ENCODE results near the gene ANTXR1. TPM values are rescaled to one million over a fixed set of nuclear protein-coding genes. Genes with fewer than 3 reads are reported as not detected.
"Not testable (repeated sequence)": the region's sequence is repeated elsewhere in the genome, so short reads cannot be mapped to it uniquely, and the experiment has no call there.

Gene ANTXR1
- total RNA-seq, 2 experiments from 2014 or later, result 0.05 to 0.23 TPM

DNA sequence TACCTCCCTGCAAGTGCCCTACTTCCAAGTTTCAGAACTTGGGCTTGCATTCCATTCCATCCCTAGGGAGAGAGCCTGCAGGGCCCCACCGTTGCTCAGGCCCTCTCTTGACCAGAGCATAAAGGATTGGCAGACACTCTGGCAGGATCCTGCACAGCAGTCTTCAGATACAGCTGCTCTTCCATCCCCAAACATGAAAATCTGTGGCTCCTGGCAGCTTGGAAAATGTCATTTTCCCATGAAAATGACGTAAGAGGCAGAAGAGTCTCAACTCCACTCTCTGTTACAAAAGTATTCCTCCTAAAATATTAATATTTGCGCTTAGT is 211.5 kb downstream of the ANTXR1 start:
- Mint-ChIP-seq H3K36me3 (ENCODE audit: low read depth) (no peaks in the 10 kb centered on the region), H3K27ac (no peak overlapping the region), H3K4me1 (no peaks in the 10 kb centered on the region), H3K4me3 (no peak overlapping the region), H3K9me3 (no peaks in the 10 kb centered on the region), H3K27me3 (peaks cover 20% of the 10 kb centered on the region)
- POLR2A ChIA-PET, result no interaction called here
- CTCF ChIA-PET, result no interaction called here
- DNase-seq, result no peak

DNA sequence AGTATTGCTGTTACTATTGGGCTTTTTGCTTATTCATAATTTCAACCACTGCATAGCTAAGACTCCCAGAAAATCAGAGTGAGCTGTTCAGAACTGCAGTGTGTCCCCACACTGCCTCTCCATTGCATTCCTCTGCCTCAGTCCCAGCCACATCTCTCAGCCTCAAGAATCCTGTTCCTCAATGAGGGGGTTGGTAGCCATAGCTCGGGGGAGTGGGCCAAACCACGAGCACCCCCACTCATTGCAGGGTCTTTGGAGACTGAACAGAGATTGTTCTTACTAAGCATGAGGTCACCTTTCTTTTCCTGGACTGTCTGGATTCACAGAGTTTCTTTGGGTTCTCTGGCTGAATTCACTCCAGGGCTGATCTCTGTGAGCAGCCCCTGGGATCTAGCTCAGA is 213.0 kb downstream of the ANTXR1 start:
- no peak overlapping the region for H3K27ac Mint-ChIP-seq

DNA sequence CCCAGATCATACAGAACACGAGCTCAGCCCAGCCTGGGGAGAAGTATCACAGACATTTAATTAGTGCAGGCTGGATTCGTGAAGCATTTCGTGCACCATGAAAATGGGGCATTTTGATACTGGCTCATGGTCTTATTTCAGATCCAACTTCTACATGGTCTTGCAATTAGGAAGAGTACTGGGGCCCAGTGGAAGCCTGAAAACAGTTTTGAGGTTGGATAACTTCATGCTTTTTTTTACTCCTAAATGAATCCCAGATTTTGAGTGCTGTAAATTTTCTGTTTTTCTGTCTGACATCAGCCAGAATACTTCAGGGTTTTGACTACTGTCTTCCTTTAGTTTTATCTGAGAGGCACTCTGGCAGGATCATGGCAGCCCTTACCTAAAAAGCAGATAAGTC is 213.9 kb downstream of the ANTXR1 start:
- H3K36me3 Mint-ChIP-seq (ENCODE audit: low read depth), result no peaks in the 10 kb centered on the region
- H3K4me3 Mint-ChIP-seq, result no peak overlapping the region
- H3K4me1 Mint-ChIP-seq, result no peaks in the 10 kb centered on the region
- no peak overlapping the region for H3K27ac Mint-ChIP-seq
- CTCF ChIA-PET, result interaction anchor here (0.7 kb wide), 1 partner anchor 948 kb away, joined by 3 read pairs; no protein-coding TSS in a partner anchor
- peaks cover 13% of the 10 kb centered on the region for H3K27me3 Mint-ChIP-seq
- no peak for DNase-seq
- H3K9me3 Mint-ChIP-seq, result no peaks in the 10 kb centered on the region
- POLR2A ChIA-PET, result no interaction called here

More for the DNA sequence above, 213.0 kb downstream of the ANTXR1 start:
- peaks cover 14% of the 10 kb centered on the region for H3K27me3 Mint-ChIP-seq
- POLR2A ChIA-PET, result no interaction called here
- H3K36me3 Mint-ChIP-seq (ENCODE audit: low read depth), result no peaks in the 10 kb centered on the region
- CTCF ChIA-PET, result no interaction called here
- no peak for DNase-seq
- H3K4me3 Mint-ChIP-seq, result no peak overlapping the region
- no peaks in the 10 kb centered on the region for H3K4me1 Mint-ChIP-seq
- H3K9me3 Mint-ChIP-seq, result no peaks in the 10 kb centered on the region

DNA sequence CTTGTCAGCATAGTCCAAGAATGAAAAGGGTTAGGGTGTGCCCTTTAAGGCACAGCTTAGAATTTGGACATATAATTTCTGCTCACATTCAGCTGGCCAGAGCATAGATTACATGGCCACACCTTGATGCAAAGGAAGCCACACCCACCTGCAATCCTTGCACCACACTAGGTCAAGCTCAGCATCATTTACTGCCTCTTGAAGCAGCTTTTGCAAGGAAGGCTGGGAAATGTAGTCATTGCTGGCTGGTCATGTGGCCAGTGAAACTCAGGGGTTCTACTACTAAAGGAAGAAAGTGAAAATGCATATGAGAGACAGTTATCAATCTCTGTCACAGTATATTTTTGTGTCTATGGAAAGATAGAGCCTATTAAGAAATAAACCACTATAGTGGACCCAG is 214.7 kb downstream of the ANTXR1 start:
- no peak overlapping the region for H3K4me3 Mint-ChIP-seq
- H3K4me1 Mint-ChIP-seq, result no peaks in the 10 kb centered on the region
- POLR2A ChIA-PET, result no interaction called here
- no peaks in the 10 kb centered on the region for H3K9me3 Mint-ChIP-seq
- no peak overlapping the region for H3K27ac Mint-ChIP-seq
- DNase-seq, result no peak
- H3K27me3 Mint-ChIP-seq, result peaks cover 11% of the 10 kb centered on the region
- CTCF ChIA-PET, result interaction anchor here (0.7 to 1.2 kb wide), 2 partner anchors 11 to 949 kb away, joined by 3 read pairs; no protein-coding TSS in a partner anchor
- H3K36me3 Mint-ChIP-seq (ENCODE audit: low read depth), result no peaks in the 10 kb centered on the region

GRCh38 chr2:69230946-69231345 is 218.0 kb downstream of the ANTXR1 start:
- not testable (repeated sequence) for H3K36me3 Mint-ChIP-seq (ENCODE audit: low read depth); H3K4me3 Mint-ChIP-seq; DNase-seq

GRCh38 chr2:69231612-69232277 is 218.8 kb downstream of the ANTXR1 start:
- peaks cover 12% of the 10 kb centered on the region for H3K27me3 Mint-ChIP-seq
- no peaks in the 10 kb centered on the region for H3K9me3 Mint-ChIP-seq
- POLR2A ChIA-PET, result no interaction called here
- no peaks in the 10 kb centered on the region for H3K36me3 Mint-ChIP-seq (ENCODE audit: low read depth)
- DNase-seq, result no peak
- CTCF ChIA-PET, result no interaction called here
- no peak overlapping the region for H3K27ac Mint-ChIP-seq
- no peaks in the 10 kb centered on the region for H3K4me1 Mint-ChIP-seq
- no peak overlapping the region for H3K4me3 Mint-ChIP-seq

More at GRCh38 chr2:69230946-69231345, 218.0 kb downstream of the ANTXR1 start:
- H3K9me3 Mint-ChIP-seq, H3K27ac Mint-ChIP-seq, H3K4me1 Mint-ChIP-seq, POLR2A ChIA-PET, CTCF ChIA-PET: not testable (repeated sequence)
- H3K27me3 Mint-ChIP-seq, result peaks cover 11% of the 10 kb centered on the region

- CTCF ChIA-PET; H3K4me1 Mint-ChIP-seq; H3K4me3 Mint-ChIP-seq; H3K36me3 Mint-ChIP-seq (ENCODE audit: low read depth); H3K27ac Mint-ChIP-seq; H3K9me3 Mint-ChIP-seq; DNase-seq; POLR2A ChIA-PET: not testable (repeated sequence)
- H3K27me3 Mint-ChIP-seq, result peaks cover 17% of the 10 kb centered on the region
These were observed 222.9 kb downstream of the ANTXR1 start for GRCh38 chr2:69235835-69236234.

GRCh38 chr2:69237070-69237670 is 224.2 kb downstream of the ANTXR1 start:
- no peaks in the 10 kb centered on the region for H3K4me1 Mint-ChIP-seq
- H3K27me3 Mint-ChIP-seq, result peaks cover 17% of the 10 kb centered on the region
- no peak overlapping the region for H3K27ac Mint-ChIP-seq
- CTCF ChIA-PET, result interaction anchor here (1.2 kb wide), 1 partner anchor 294 kb away, joined by 3 read pairs; no protein-coding TSS in a partner anchor
- H3K36me3 Mint-ChIP-seq (ENCODE audit: low read depth), result no peaks in the 10 kb centered on the region
- POLR2A ChIA-PET, result no interaction called here
- H3K9me3 Mint-ChIP-seq, result no peaks in the 10 kb centered on the region
- no peak for DNase-seq
- H3K4me3 Mint-ChIP-seq, result no peak overlapping the region

GRCh38 chr2:69238449-69239031 is 225.6 kb downstream of the ANTXR1 start:
- no peak overlapping the region for H3K27ac Mint-ChIP-seq
- no peak overlapping the region for H3K4me3 Mint-ChIP-seq
- no peak for DNase-seq
- no peaks in the 10 kb centered on the region for H3K9me3 Mint-ChIP-seq
- no peaks in the 10 kb centered on the region for H3K36me3 Mint-ChIP-seq (ENCODE audit: low read depth)
- no peaks in the 10 kb centered on the region for H3K4me1 Mint-ChIP-seq
- CTCF ChIA-PET, result interaction anchor here (1.2 to 1.3 kb wide), 2 partner anchors 11 to 295 kb away, joined by 3 read pairs; no protein-coding TSS in a partner anchor
- H3K27me3 Mint-ChIP-seq, result peaks cover 12% of the 10 kb centered on the region
- POLR2A ChIA-PET, result no interaction called here

- CTCF ChIA-PET, result no interaction called here
- no peaks in the 10 kb centered on the region for H3K9me3 Mint-ChIP-seq
- POLR2A ChIA-PET, result no interaction called here
- H3K36me3 Mint-ChIP-seq (ENCODE audit: low read depth), result no peaks in the 10 kb centered on the region
- no peaks in the 10 kb centered on the region for H3K4me1 Mint-ChIP-seq
- peaks cover 7% of the 10 kb centered on the region for H3K27me3 Mint-ChIP-seq
- no peak for DNase-seq
- H3K4me3 Mint-ChIP-seq, result no peak overlapping the region
- no peak overlapping the region for H3K27ac Mint-ChIP-seq
These were observed 228.1 kb downstream of the ANTXR1 start for GRCh38 chr2:69241093-69241492.

- H3K4me1 Mint-ChIP-seq, result no peaks in the 10 kb centered on the region
- peaks cover 8% of the 10 kb centered on the region for H3K27me3 Mint-ChIP-seq
- DNase-seq, result no peak
- no peaks in the 10 kb centered on the region for H3K36me3 Mint-ChIP-seq (ENCODE audit: low read depth)
- no peak overlapping the region for H3K4me3 Mint-ChIP-seq
- no peak overlapping the region for H3K27ac Mint-ChIP-seq
- no peaks in the 10 kb centered on the region for H3K9me3 Mint-ChIP-seq
- CTCF ChIA-PET, result no interaction called here
- POLR2A ChIA-PET, result no interaction called here
These were observed 228.9 kb downstream of the ANTXR1 start for GRCh38 chr2:69241664-69242514.

DNA sequence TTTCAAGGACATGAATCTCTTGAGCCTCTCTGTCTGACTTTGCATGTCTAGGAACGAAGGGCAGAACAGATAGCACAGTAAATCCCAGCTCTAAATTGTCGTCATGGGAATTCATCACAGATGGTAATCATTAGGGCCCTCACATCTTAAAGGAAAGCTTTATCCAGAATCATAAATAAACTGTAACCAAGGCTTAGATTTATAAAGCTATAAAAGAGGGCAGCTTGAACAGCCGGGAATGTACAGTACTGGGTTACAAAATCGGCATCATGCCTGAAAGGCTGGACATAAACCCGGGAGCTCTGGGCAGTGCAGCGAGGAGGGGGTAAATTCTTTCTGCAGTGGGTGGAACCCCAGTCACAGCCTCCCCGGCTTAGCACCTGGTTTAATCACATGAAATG is 229.7 kb downstream of the ANTXR1 start:
- H3K36me3 Mint-ChIP-seq (ENCODE audit: low read depth), result no peaks in the 10 kb centered on the region
- no peak overlapping the region for H3K27ac Mint-ChIP-seq
- POLR2A ChIA-PET, result no interaction called here

GRCh38 chr2:69243652-69244051 is 230.7 kb downstream of the ANTXR1 start:
- H3K4me3 Mint-ChIP-seq, result no peak overlapping the region
- H3K27ac Mint-ChIP-seq, result no peak overlapping the region
- ChIA-PET POLR2A (no interaction called here), CTCF (no interaction called here)
- no peaks in the 10 kb centered on the region for H3K4me1 Mint-ChIP-seq
- DNase-seq, result no peak
- H3K9me3 Mint-ChIP-seq, result no peaks in the 10 kb centered on the region
- no peaks in the 10 kb centered on the region for H3K36me3 Mint-ChIP-seq (ENCODE audit: low read depth)
- peaks cover 8% of the 10 kb centered on the region for H3K27me3 Mint-ChIP-seq

More for the DNA sequence above, 229.7 kb downstream of the ANTXR1 start:
- Mint-ChIP-seq H3K9me3 (no peaks in the 10 kb centered on the region), H3K4me1 (no peaks in the 10 kb centered on the region), H3K4me3 (no peak overlapping the region), H3K27me3 (peaks cover 5% of the 10 kb centered on the region)
- CTCF ChIA-PET, result no interaction called here
- DNase-seq, result no peak
